ENCODE results near the gene UQCC5. TPM values are rescaled to one million over a fixed set of nuclear protein-coding genes. Genes with fewer than 3 reads are reported as not detected.

The UQCC5 gene
- total RNA-seq, 1 experiment from 2014 or later, result 37.8 TPM

- no peak for TF ChIP-seq RORB (CRISPR knock-in tag; IDR thresholded peaks at IDR 0.05)
- no peak for TF ChIP-seq PRRX2 (CRISPR knock-in tag; IDR thresholded peaks at IDR 0.05)
- no peak for TF ChIP-seq ZNF263 (CRISPR knock-in tag; IDR thresholded peaks at IDR 0.05; ENCODE audit: low read depth)
Observed at GRCh38 chr3:52498137-52499054, 38.0 kb upstream of the UQCC5 start (continued).

- Mint-ChIP-seq H3K36me3 (no peaks in the 10 kb centered on the region), H3K9me3 (no peaks in the 10 kb centered on the region), H3K4me3 (no peak overlapping the region), H3K27me3 (ENCODE audit: low read depth) (no peaks in the 10 kb centered on the region), H3K4me1 (peaks cover 2% of the 10 kb centered on the region; the same call in 1 of the 2 replicates), H3K27ac (no peak overlapping the region)
- POLR2A ChIA-PET, result no interaction called here
- no peak for ATAC-seq
- TF ChIP-seq RELA (CRISPR knock-in tag; IDR thresholded peaks at IDR 0.05; ENCODE audit: borderline replicate concordance) (no peak), ZNF317 (CRISPR knock-in tag; IDR thresholded peaks at IDR 0.05; ENCODE audit: borderline replicate concordance, low read depth) (no peak), PRRX2 (CRISPR knock-in tag; IDR thresholded peaks at IDR 0.05) (no peak), ZBTB43 (CRISPR knock-in tag; IDR thresholded peaks at IDR 0.05) (no peak), ZSCAN18 (CRISPR knock-in tag; IDR thresholded peaks at IDR 0.05) (no peak), ZNF512 (CRISPR knock-in tag; IDR thresholded peaks at IDR 0.05; ENCODE audit: borderline replicate concordance) (no peak), ZNF263 (CRISPR knock-in tag; IDR thresholded peaks at IDR 0.05; ENCODE audit: low read depth) (no peak), E2F1 (CRISPR knock-in tag; IDR thresholded peaks at IDR 0.05) (no peak), ZNF219 (CRISPR knock-in tag; IDR thresholded peaks at IDR 0.05; ENCODE audit: borderline replicate concordance) (no peak), HMGA2 (CRISPR knock-in tag; IDR thresholded peaks at IDR 0.05) (no peak), ZNF425 (CRISPR knock-in tag; conservative IDR thresholded peaks at IDR 0.05) (no peak), GABPB1 (CRISPR knock-in tag; IDR thresholded peaks at IDR 0.05) (no peak), ZNF423 (CRISPR knock-in tag; IDR thresholded peaks at IDR 0.05) (no peak), MYBL2 (CRISPR knock-in tag; IDR thresholded peaks at IDR 0.05) (no peak)
- CTCF ChIA-PET, result interaction anchor here (0.9 kb wide), 1 partner anchor 28 kb away, joined by 3 read pairs; no protein-coding TSS in a partner anchor
- no peak for DNase-seq (ENCODE audit: low spot score)
Observed at GRCh38 chr3:52501046-52501445, 35.4 kb upstream of the UQCC5 start.
